CD4-positive, alpha-beta T cell (primary cell): Measurements from ENCODE around the gene MYOG. TPM values are rescaled to one million over a fixed set of nuclear protein-coding genes. Genes with fewer than 3 reads are reported as not detected.

ENCODE experiments used
- ATAC-seq: fragments of 200-7000 bp; cut with Tn5 transposase; one replicate; pipeline ENCODE4 v1.10.0; 2022; ENCODE audit warnings: mild to moderate bottlenecking; ENCODE audit not compliant: poor library complexity
- CTCF ChIA-PET: fragments of 350-600 bp; sonication (Branson Sonifier 250); formaldehyde crosslinking; loops from one replicate; lab custom pipeline; 2021; ENCODE audit warnings: antibody characterized with exemption, inconsistent platforms; lab: Charles Lee
- POLR2A ChIA-PET: fragments of 350-600 bp; sonication (Branson Sonifier 250); formaldehyde crosslinking; loops from one replicate; lab custom pipeline; 2021; ENCODE audit warnings: antibody characterized with exemption, inconsistent platforms; lab: Charles Lee
- DNase-seq, 14 experiments: peaks; one replicate each; pipeline ENCODE4 v3.0.0-alpha.2; 2013 to 2020; ENCODE audit warnings: mixed read lengths in 2 of 14
- H3K27ac ChIP-seq, 2 donors: one replicate each; pipeline versions ENCODE4 v1.5.1 to v1.7.0; 2013; ENCODE audit warnings: low read length in 2 of 2, low read depth in 1 of 2, mild to moderate bottlenecking in 1 of 2
- H3K27me3 ChIP-seq, 2 experiments: 1 replicate in 1 of 2; 2 replicates in 1 of 2; pipeline versions ENCODE4 v1.6.1 to v1.7.0; 2013; ENCODE audit warnings: low read length in 2 of 2, control low read depth in 1 of 2, mild to moderate bottlenecking in 1 of 2, moderate library complexity in 1 of 2; ENCODE audit not compliant: insufficient read depth in 2 of 2, control insufficient read depth in 1 of 2
- H3K36me3 ChIP-seq: one replicate; pipeline ENCODE4 v1.6.1; 2013; ENCODE audit warnings: low read length, control low read depth; ENCODE audit not compliant: insufficient read depth
- H3K4me1 ChIP-seq: one replicate; pipeline ENCODE4 v1.6.1; 2013; ENCODE audit warnings: low read length, control low read depth; ENCODE audit not compliant: insufficient read depth
- H3K4me3 ChIP-seq: one replicate; pipeline ENCODE4 v1.5.1; 2013; ENCODE audit warnings: mild to moderate bottlenecking, low read length, moderate library complexity
- H3K9me3 ChIP-seq, 2 experiments: 1 replicate in 1 of 2; 2 replicates in 1 of 2; pipeline versions ENCODE4 v1.6.1 to v1.7.0; 2013; ENCODE audit warnings: low read length in 2 of 2, mild to moderate bottlenecking in 2 of 2, control low read depth in 1 of 2, moderate library complexity in 1 of 2; ENCODE audit not compliant: control insufficient read depth in 1 of 2, insufficient read depth in 1 of 2
- H3K27ac Mint-ChIP-seq: one replicate; pipeline ENCODE4 v1.8.0; 2020; ENCODE audit warnings: mixed read lengths
- H3K27me3 Mint-ChIP-seq: one replicate; pipeline ENCODE4 v1.8.0; 2021; ENCODE audit warnings: mixed read lengths
- H3K36me3 Mint-ChIP-seq: one replicate; pipeline ENCODE4 v1.8.0; 2021; ENCODE audit warnings: low read depth, mixed read lengths
- H3K4me1 Mint-ChIP-seq: one replicate; pipeline ENCODE4 v1.8.0; 2021; ENCODE audit warnings: low read depth, mixed read lengths
- H3K4me3 Mint-ChIP-seq: one replicate; pipeline ENCODE4 v1.8.0; 2020; ENCODE audit warnings: mild to moderate bottlenecking, mixed read lengths
- H3K9me3 Mint-ChIP-seq: one replicate; pipeline ENCODE4 v1.8.0; 2020; ENCODE audit warnings: mixed read lengths
- CTCF ChIP-seq: fragments of 200-600 bp; IDR thresholded peaks from one replicate; pipeline ENCODE4 v1.8.0; 2022; ENCODE audit warnings: antibody characterized with exemption, mild to moderate bottlenecking
- intact Hi-C, 2 experiments: fragments of 100-400 bp; cut with DNase I in 1 of 2; cut with micrococcal nuclease in 1 of 2; formaldehyde crosslinking; loops; one replicate each; pipeline versions ENCODE4 v1.15.1 to v1.9.0; 2023 to 2025; cut with DNase I, micrococcal nuclease
- total RNA-seq, 174 experiments: library from RNA in 2 of 174; stranded (reverse) in 2 of 174; gene quantifications; one replicate each; pipeline ENCODE4 v1.2.3 and lab custom pipeline; 2021 to 2026

The MYOG gene
- total RNA-seq, 2 experiments from 2014 or later, result not detected

GRCh38 chr1:203073469-203073868 is 12.3 kb downstream of the MYOG start:
- Histone ChIP-seq H3K27ac (no peak overlapping the region), H3K4me3 (no peak overlapping the region), H3K27me3 (peaks cover 28 to 47% of the 10 kb centered on the region in 2 experiments), H3K4me1 (peaks cover 11% of the 10 kb centered on the region), H3K9me3 (no peaks in the 10 kb centered on the region), H3K36me3 (no peaks in the 10 kb centered on the region)
- TF ChIP-seq CTCF, result no peak
- intact Hi-C loops, result no loop called here
- no peaks in the 10 kb centered on the region for H3K4me1 Mint-ChIP-seq
- no peak overlapping the region for H3K4me3 Mint-ChIP-seq
- ATAC-seq (no peak), DNase-seq (no peak)
- no peaks in the 10 kb centered on the region for H3K9me3 Mint-ChIP-seq
- H3K36me3 Mint-ChIP-seq, result no peaks in the 10 kb centered on the region
- ChIA-PET CTCF (no interaction called here), POLR2A (no interaction called here)
- H3K27ac Mint-ChIP-seq, result no peak overlapping the region
- H3K27me3 Mint-ChIP-seq, result peaks cover 42% of the 10 kb centered on the region

- ChIA-PET CTCF (no interaction called here), POLR2A (no interaction called here)
- Histone ChIP-seq H3K9me3 (no peaks in the 10 kb centered on the region), H3K36me3 (no peaks in the 10 kb centered on the region), H3K4me1 (peaks cover 11% of the 10 kb centered on the region), H3K4me3 (no peak overlapping the region), H3K27me3 (peaks cover 28 to 42% of the 10 kb centered on the region in 2 experiments), H3K27ac (no peak overlapping the region)
- Mint-ChIP-seq H3K27me3 (peaks cover 37% of the 10 kb centered on the region), H3K27ac (no peak overlapping the region), H3K36me3 (no peaks in the 10 kb centered on the region), H3K4me3 (no peak overlapping the region), H3K4me1 (no peaks in the 10 kb centered on the region), H3K9me3 (no peaks in the 10 kb centered on the region)
- no peak for DNase-seq
- no peak for ATAC-seq
- TF ChIP-seq CTCF, result no peak
- intact Hi-C loops, result no loop called here
These were observed 12.9 kb downstream of the MYOG start for GRCh38 chr1:203072911-203073310.

- H3K27me3 Mint-ChIP-seq, result peaks cover 28% of the 10 kb centered on the region
These were observed 13.7 kb downstream of the MYOG start for GRCh38 chr1:203072002-203072602.

More at GRCh38 chr1:203072002-203072602, 13.7 kb downstream of the MYOG start:
- TF ChIP-seq CTCF, result no peak
- DNase-seq (no peak), ATAC-seq (no peak)
- no peak overlapping the region for H3K27ac Mint-ChIP-seq
- no peaks in the 10 kb centered on the region for H3K4me1 Mint-ChIP-seq
- H3K9me3 Mint-ChIP-seq, result no peaks in the 10 kb centered on the region
- ChIA-PET CTCF (no interaction called here), POLR2A (no interaction called here)
- no peak overlapping the region for H3K27ac ChIP-seq
- no peak overlapping the region for H3K4me3 Mint-ChIP-seq
- peaks cover 11% of the 10 kb centered on the region for H3K4me1 ChIP-seq
- intact Hi-C loops, result no loop called here
- H3K9me3 ChIP-seq, result no peaks in the 10 kb centered on the region
- no peaks in the 10 kb centered on the region for H3K36me3 ChIP-seq
- H3K4me3 ChIP-seq, result no peak overlapping the region
- no peaks in the 10 kb centered on the region for H3K36me3 Mint-ChIP-seq
- H3K27me3 ChIP-seq, result peaks cover 22 to 36% of the 10 kb centered on the region in 2 experiments
